Mucosa of stomach (tissue), 1 donor: Measurements from ENCODE around the gene TMEM109.

Experiments
- H3K27me3 ChIP-seq: one replicate; pipeline ENCODE4 v1.7.0; 2013; ENCODE audit warnings: mild to moderate bottlenecking, low read length; ENCODE audit not compliant: control insufficient read depth, insufficient read depth
- H3K36me3 ChIP-seq: one replicate; pipeline ENCODE4 v1.7.0; 2013; ENCODE audit warnings: low read length; ENCODE audit not compliant: control insufficient read depth, insufficient read depth
- H3K4me1 ChIP-seq: one replicate; pipeline ENCODE4 v1.7.0; 2013; ENCODE audit warnings: mild to moderate bottlenecking, low read length; ENCODE audit not compliant: control insufficient read depth, insufficient read depth
- H3K4me3 ChIP-seq: one replicate; pipeline ENCODE4 v1.7.0; 2013; ENCODE audit warnings: low read length
- H3K9ac ChIP-seq: one replicate; pipeline ENCODE4 v1.7.0; 2013; ENCODE audit warnings: mild to moderate bottlenecking, low read length, moderate library complexity
- H3K9me3 ChIP-seq: one replicate; pipeline ENCODE4 v1.7.0; 2013; ENCODE audit warnings: mild to moderate bottlenecking, low read length, moderate library complexity; ENCODE audit not compliant: control insufficient read depth
- donor health status: Pancreatic carcinoma.

The TMEM109 gene

GRCh38 chr11:60924906-60925853 is 11.2 kb downstream of the TMEM109 start:
- H3K36me3 ChIP-seq, result peaks cover 7% of the 10 kb centered on the region
- H3K9me3 ChIP-seq, result no peaks in the 10 kb centered on the region
- H3K4me3 ChIP-seq, result peak overlapping the region; percentile 25
- peaks cover 17% of the 10 kb centered on the region for H3K4me1 ChIP-seq
- H3K27me3 ChIP-seq, result peaks cover 25% of the 10 kb centered on the region
- no peak overlapping the region for H3K9ac ChIP-seq

GRCh38 chr11:60925868-60926267 is 11.9 kb downstream of the TMEM109 start:
- H3K9ac ChIP-seq, result no peak overlapping the region
- no peaks in the 10 kb centered on the region for H3K9me3 ChIP-seq
- H3K4me3 ChIP-seq, result no peak overlapping the region
- H3K4me1 ChIP-seq, result peaks cover 17% of the 10 kb centered on the region
- peaks cover 7% of the 10 kb centered on the region for H3K36me3 ChIP-seq
- H3K27me3 ChIP-seq, result peaks cover 25% of the 10 kb centered on the region

GRCh38 chr11:60926500-60926899 is 12.5 kb downstream of the TMEM109 start:
- H3K36me3 ChIP-seq, result peaks cover 7% of the 10 kb centered on the region
- H3K4me1 ChIP-seq, result peaks cover 17% of the 10 kb centered on the region
- no peak overlapping the region for H3K9ac ChIP-seq
- no peaks in the 10 kb centered on the region for H3K9me3 ChIP-seq
- no peak overlapping the region for H3K4me3 ChIP-seq
- H3K27me3 ChIP-seq, result peaks cover 25% of the 10 kb centered on the region

- H3K27me3 ChIP-seq, result peaks cover 25% of the 10 kb centered on the region
- H3K4me1 ChIP-seq, result peaks cover 17% of the 10 kb centered on the region
- peaks cover 6% of the 10 kb centered on the region for H3K36me3 ChIP-seq
- H3K9me3 ChIP-seq, result no peaks in the 10 kb centered on the region
- H3K4me3 ChIP-seq, result no peak overlapping the region
- H3K9ac ChIP-seq, result no peak overlapping the region
These were observed 13.2 kb downstream of the TMEM109 start for GRCh38 chr11:60927061-60927592.

- Histone ChIP-seq H3K9ac (no peak overlapping the region), H3K9me3 (no peaks in the 10 kb centered on the region), H3K4me1 (peaks cover 17% of the 10 kb centered on the region), H3K36me3 (peaks cover 1% of the 10 kb centered on the region), H3K4me3 (no peak overlapping the region), H3K27me3 (peaks cover 25% of the 10 kb centered on the region)
These were observed 13.6 kb downstream of the TMEM109 start for GRCh38 chr11:60927600-60927999.

- Histone ChIP-seq H3K27me3 (peaks cover 25% of the 10 kb centered on the region), H3K4me1 (peaks cover 17% of the 10 kb centered on the region), H3K4me3 (no peak overlapping the region), H3K9ac (no peak overlapping the region), H3K9me3 (no peaks in the 10 kb centered on the region), H3K36me3 (no peaks in the 10 kb centered on the region)
These were observed 14.6 kb downstream of the TMEM109 start for GRCh38 chr11:60928563-60929001.

- H3K9me3 ChIP-seq, result no peaks in the 10 kb centered on the region
- no peak overlapping the region for H3K4me3 ChIP-seq
- peaks cover 14% of the 10 kb centered on the region for H3K4me1 ChIP-seq
- H3K36me3 ChIP-seq, result no peaks in the 10 kb centered on the region
- no peak overlapping the region for H3K9ac ChIP-seq
- H3K27me3 ChIP-seq, result peaks cover 21% of the 10 kb centered on the region
These were observed 15.8 kb downstream of the TMEM109 start for GRCh38 chr11:60929764-60930163.

GRCh38 chr11:60930394-60930793 is 16.4 kb downstream of the TMEM109 start:
- no peaks in the 10 kb centered on the region for H3K36me3 ChIP-seq
- H3K9ac ChIP-seq, result no peak overlapping the region
- peaks cover 15% of the 10 kb centered on the region for H3K27me3 ChIP-seq
- H3K9me3 ChIP-seq, result no peaks in the 10 kb centered on the region
- no peak overlapping the region for H3K4me3 ChIP-seq
- H3K4me1 ChIP-seq, result peaks cover 8% of the 10 kb centered on the region

GRCh38 chr11:60931917-60932316 is 18.0 kb downstream of the TMEM109 start:
- H3K9me3 ChIP-seq, result no peaks in the 10 kb centered on the region
- H3K4me1 ChIP-seq, result peaks cover 5% of the 10 kb centered on the region
- no peak overlapping the region for H3K9ac ChIP-seq
- H3K4me3 ChIP-seq, result no peak overlapping the region
- no peaks in the 10 kb centered on the region for H3K36me3 ChIP-seq
- peaks cover 5% of the 10 kb centered on the region for H3K27me3 ChIP-seq

GRCh38 chr11:60932605-60933356 is 18.8 kb downstream of the TMEM109 start:
- H3K9ac ChIP-seq, result no peak overlapping the region
- H3K36me3 ChIP-seq, result no peaks in the 10 kb centered on the region
- no peaks in the 10 kb centered on the region for H3K9me3 ChIP-seq
- H3K4me1 ChIP-seq, result no peaks in the 10 kb centered on the region
- H3K27me3 ChIP-seq, result no peaks in the 10 kb centered on the region
- H3K4me3 ChIP-seq, result no peak overlapping the region

- no peaks in the 10 kb centered on the region for H3K9me3 ChIP-seq
- no peak overlapping the region for H3K9ac ChIP-seq
- no peaks in the 10 kb centered on the region for H3K27me3 ChIP-seq
- H3K4me3 ChIP-seq, result no peak overlapping the region
- H3K36me3 ChIP-seq, result no peaks in the 10 kb centered on the region
- no peaks in the 10 kb centered on the region for H3K4me1 ChIP-seq
These were observed 19.6 kb downstream of the TMEM109 start for GRCh38 chr11:60933416-60934123.
